ENCODE results near the gene TMTC1.

TMTC1 gene

GRCh38 chr12:29552994-29553748 is 230.6 kb downstream of the TMTC1 start:
- Histone ChIP-seq H3K4me3 (ENCODE audit: low read depth in 1 of 2, low read length in 2 of 2) (no peak overlapping the region), H3K27ac (ENCODE audit: low read depth, low read length) (no peak overlapping the region), H3K9ac (ENCODE audit: low read depth in 1 of 2, low read length in 2 of 2) (no peak overlapping the region), H3K9me3 (ENCODE audit: control insufficient read depth in 1 of 2, low read length in 2 of 2) (no peaks in the 10 kb centered on the region), H3K36me3 (ENCODE audit: control insufficient read depth in 1 of 2, insufficient read depth in 2 of 2, low read length in 2 of 2) (no peaks in the 10 kb centered on the region), H3K27me3 (ENCODE audit: control insufficient read depth in 1 of 2, insufficient read depth in 2 of 2, low read length in 2 of 2) (no peaks in the 10 kb centered on the region), H3K4me1 (ENCODE audit: control insufficient read depth in 1 of 2, insufficient read depth in 2 of 2, low read length in 2 of 2) (no peaks in the 10 kb centered on the region)

- no peaks in the 10 kb centered on the region for H3K9me3 ChIP-seq (ENCODE audit: control insufficient read depth in 1 of 2, low read length in 2 of 2)
- H3K27ac ChIP-seq (ENCODE audit: low read depth, low read length): no peak overlapping the region
- H3K4me1 ChIP-seq (ENCODE audit: control insufficient read depth in 1 of 2, insufficient read depth in 2 of 2, low read length in 2 of 2): no peaks in the 10 kb centered on the region
- no peaks in the 10 kb centered on the region for H3K36me3 ChIP-seq (ENCODE audit: control insufficient read depth in 1 of 2, insufficient read depth in 2 of 2, low read length in 2 of 2)
- no peak overlapping the region for H3K4me3 ChIP-seq (ENCODE audit: low read depth in 1 of 2, low read length in 2 of 2)
- no peak overlapping the region for H3K9ac ChIP-seq (ENCODE audit: low read depth in 1 of 2, low read length in 2 of 2)
- no peaks in the 10 kb centered on the region for H3K27me3 ChIP-seq (ENCODE audit: control insufficient read depth in 1 of 2, insufficient read depth in 2 of 2, low read length in 2 of 2)
Observed at GRCh38 chr12:29552324-29552927, 231.3 kb downstream of the TMTC1 start.

- Histone ChIP-seq H3K9ac (ENCODE audit: low read depth in 1 of 2, low read length in 2 of 2) (no peak overlapping the region), H3K27ac (ENCODE audit: low read depth, low read length) (no peak overlapping the region), H3K27me3 (ENCODE audit: control insufficient read depth in 1 of 2, insufficient read depth in 2 of 2, low read length in 2 of 2) (no peaks in the 10 kb centered on the region), H3K4me3 (ENCODE audit: low read depth in 1 of 2, low read length in 2 of 2) (no peak overlapping the region), H3K4me1 (ENCODE audit: control insufficient read depth in 1 of 2, insufficient read depth in 2 of 2, low read length in 2 of 2) (no peaks in the 10 kb centered on the region), H3K9me3 (ENCODE audit: control insufficient read depth in 1 of 2, low read length in 2 of 2) (no peaks in the 10 kb centered on the region), H3K36me3 (ENCODE audit: control insufficient read depth in 1 of 2, insufficient read depth in 2 of 2, low read length in 2 of 2) (no peaks in the 10 kb centered on the region)
Observed at GRCh38 chr12:29551812-29552211, 231.9 kb downstream of the TMTC1 start.

GRCh38 chr12:29547864-29548263 is 235.9 kb downstream of the TMTC1 start:
- no peak overlapping the region for H3K27ac ChIP-seq (ENCODE audit: low read depth, low read length)
- H3K4me3 ChIP-seq (ENCODE audit: low read depth in 1 of 2, low read length in 2 of 2): no peak overlapping the region
- H3K4me1 ChIP-seq (ENCODE audit: control insufficient read depth in 1 of 2, insufficient read depth in 2 of 2, low read length in 2 of 2): no peaks in the 10 kb centered on the region
- no peaks in the 10 kb centered on the region for H3K9me3 ChIP-seq (ENCODE audit: control insufficient read depth in 1 of 2, low read length in 2 of 2)
- no peak overlapping the region for H3K9ac ChIP-seq (ENCODE audit: low read depth in 1 of 2, low read length in 2 of 2)
- no peaks in the 10 kb centered on the region for H3K36me3 ChIP-seq (ENCODE audit: control insufficient read depth in 1 of 2, insufficient read depth in 2 of 2, low read length in 2 of 2)
- no peaks in the 10 kb centered on the region for H3K27me3 ChIP-seq (ENCODE audit: control insufficient read depth in 1 of 2, insufficient read depth in 2 of 2, low read length in 2 of 2)

GRCh38 chr12:29547151-29547632 is 236.6 kb downstream of the TMTC1 start:
- no peak overlapping the region for H3K27ac ChIP-seq (ENCODE audit: low read depth, low read length)
- H3K27me3 ChIP-seq (ENCODE audit: control insufficient read depth in 1 of 2, insufficient read depth in 2 of 2, low read length in 2 of 2): no peaks in the 10 kb centered on the region
- no peak overlapping the region for H3K4me3 ChIP-seq (ENCODE audit: low read depth in 1 of 2, low read length in 2 of 2)
- H3K9ac ChIP-seq (ENCODE audit: low read depth in 1 of 2, low read length in 2 of 2): no peak overlapping the region
- no peaks in the 10 kb centered on the region for H3K4me1 ChIP-seq (ENCODE audit: control insufficient read depth in 1 of 2, insufficient read depth in 2 of 2, low read length in 2 of 2)
- no peaks in the 10 kb centered on the region for H3K9me3 ChIP-seq (ENCODE audit: control insufficient read depth in 1 of 2, low read length in 2 of 2)
- no peaks in the 10 kb centered on the region for H3K36me3 ChIP-seq (ENCODE audit: control insufficient read depth in 1 of 2, insufficient read depth in 2 of 2, low read length in 2 of 2)

GRCh38 chr12:29546000-29546399 is 237.7 kb downstream of the TMTC1 start:
- H3K27ac ChIP-seq (ENCODE audit: low read depth, low read length): peak overlapping the region; percentile 30

GRCh38 chr12:29545102-29545467 is 238.7 kb downstream of the TMTC1 start:
- Histone ChIP-seq H3K27me3 (ENCODE audit: control insufficient read depth in 1 of 2, insufficient read depth in 2 of 2, low read length in 2 of 2) (no peaks in the 10 kb centered on the region), H3K4me3 (ENCODE audit: low read depth in 1 of 2, low read length in 2 of 2) (no peak overlapping the region), H3K9ac (ENCODE audit: low read depth in 1 of 2, low read length in 2 of 2) (no peak overlapping the region), H3K9me3 (ENCODE audit: control insufficient read depth in 1 of 2, low read length in 2 of 2) (no peaks in the 10 kb centered on the region), H3K27ac (ENCODE audit: low read depth, low read length) (no peak overlapping the region), H3K4me1 (ENCODE audit: control insufficient read depth in 1 of 2, insufficient read depth in 2 of 2, low read length in 2 of 2) (no peaks in the 10 kb centered on the region), H3K36me3 (ENCODE audit: control insufficient read depth in 1 of 2, insufficient read depth in 2 of 2, low read length in 2 of 2) (no peaks in the 10 kb centered on the region)

More at GRCh38 chr12:29546000-29546399, 237.7 kb downstream of the TMTC1 start:
- Histone ChIP-seq H3K9ac (ENCODE audit: low read depth in 1 of 2, low read length in 2 of 2) (no peak overlapping the region), H3K4me3 (ENCODE audit: low read depth in 1 of 2, low read length in 2 of 2) (no peak overlapping the region), H3K9me3 (ENCODE audit: control insufficient read depth in 1 of 2, low read length in 2 of 2) (no peaks in the 10 kb centered on the region), H3K27me3 (ENCODE audit: control insufficient read depth in 1 of 2, insufficient read depth in 2 of 2, low read length in 2 of 2) (no peaks in the 10 kb centered on the region), H3K36me3 (ENCODE audit: control insufficient read depth in 1 of 2, insufficient read depth in 2 of 2, low read length in 2 of 2) (no peaks in the 10 kb centered on the region), H3K4me1 (ENCODE audit: control insufficient read depth in 1 of 2, insufficient read depth in 2 of 2, low read length in 2 of 2) (no peaks in the 10 kb centered on the region)

GRCh38 chr12:29544428-29545101 is 239.2 kb downstream of the TMTC1 start:
- Histone ChIP-seq H3K4me1 (ENCODE audit: control insufficient read depth in 1 of 2, insufficient read depth in 2 of 2, low read length in 2 of 2) (no peaks in the 10 kb centered on the region), H3K27me3 (ENCODE audit: control insufficient read depth in 1 of 2, insufficient read depth in 2 of 2, low read length in 2 of 2) (no peaks in the 10 kb centered on the region), H3K4me3 (ENCODE audit: low read depth in 1 of 2, low read length in 2 of 2) (no peak overlapping the region), H3K36me3 (ENCODE audit: control insufficient read depth in 1 of 2, insufficient read depth in 2 of 2, low read length in 2 of 2) (no peaks in the 10 kb centered on the region), H3K9me3 (ENCODE audit: control insufficient read depth in 1 of 2, low read length in 2 of 2) (no peaks in the 10 kb centered on the region), H3K9ac (ENCODE audit: low read depth in 1 of 2, low read length in 2 of 2) (no peak overlapping the region), H3K27ac (ENCODE audit: low read depth, low read length) (no peak overlapping the region)

- no peaks in the 10 kb centered on the region for H3K9me3 ChIP-seq (ENCODE audit: control insufficient read depth in 1 of 2, low read length in 2 of 2)
- H3K4me1 ChIP-seq (ENCODE audit: control insufficient read depth in 1 of 2, insufficient read depth in 2 of 2, low read length in 2 of 2): no peaks in the 10 kb centered on the region
- no peaks in the 10 kb centered on the region for H3K36me3 ChIP-seq (ENCODE audit: control insufficient read depth in 1 of 2, insufficient read depth in 2 of 2, low read length in 2 of 2)
- H3K4me3 ChIP-seq (ENCODE audit: low read depth in 1 of 2, low read length in 2 of 2): no peak overlapping the region
- H3K27me3 ChIP-seq (ENCODE audit: control insufficient read depth in 1 of 2, insufficient read depth in 2 of 2, low read length in 2 of 2): no peaks in the 10 kb centered on the region
- H3K27ac ChIP-seq (ENCODE audit: low read depth, low read length): no peak overlapping the region
- H3K9ac ChIP-seq (ENCODE audit: low read depth in 1 of 2, low read length in 2 of 2): no peak overlapping the region
Observed at GRCh38 chr12:29543036-29543435, 240.7 kb downstream of the TMTC1 start.

- H3K4me3 ChIP-seq (ENCODE audit: low read depth in 1 of 2, low read length in 2 of 2): no peak overlapping the region
- no peaks in the 10 kb centered on the region for H3K36me3 ChIP-seq (ENCODE audit: control insufficient read depth in 1 of 2, insufficient read depth in 2 of 2, low read length in 2 of 2)
- no peaks in the 10 kb centered on the region for H3K27me3 ChIP-seq (ENCODE audit: control insufficient read depth in 1 of 2, insufficient read depth in 2 of 2, low read length in 2 of 2)
- H3K27ac ChIP-seq (ENCODE audit: low read depth, low read length): no peak overlapping the region
- H3K4me1 ChIP-seq (ENCODE audit: control insufficient read depth in 1 of 2, insufficient read depth in 2 of 2, low read length in 2 of 2): peaks cover 0 to 4% of the 10 kb centered on the region in 2 donors
- no peaks in the 10 kb centered on the region for H3K9me3 ChIP-seq (ENCODE audit: control insufficient read depth in 1 of 2, low read length in 2 of 2)
- H3K9ac ChIP-seq (ENCODE audit: low read depth in 1 of 2, low read length in 2 of 2): no peak overlapping the region
Observed at GRCh38 chr12:29537298-29537697, 246.4 kb downstream of the TMTC1 start.

Data from duodenal mucosa (tissue), 2 donors.